ENCODE measurements around the gene ZCCHC8.

- TF ChIP-seq CTCF (IDR thresholded peaks at IDR 0.05; ENCODE audit: low read depth, low read length) (no peak), EZH2phosphoT487 (IDR thresholded peaks at IDR 0.05; ENCODE audit: low read depth) (no peak)
These were observed 16.0 kb upstream of the ZCCHC8 start for GRCh38 chr12:122516544-122517361.

Data from OCI-LY3 (cell line).